Esophagus mucosa (tissue), 1 donor: ENCODE measurements around the gene NTPCR. TPM values are rescaled to one million over a fixed set of nuclear protein-coding genes. Genes with fewer than 3 reads are reported as not detected.

ENCODE experiments used
- ATAC-seq: fragments of 200-7000 bp; cut with Tn5 transposase; one replicate; pipeline ENCODE4 v1.9.1; 2020
- total RNA-seq: library from RNA; stranded (reverse); gene quantifications from one replicate; pipeline ENCODE4 v1.2.4, GENCODE V29; 2023
- donor health status: DM: yes; HTN: yes; CAD: no.

NTPCR gene
- total RNA-seq, 1 donor from 2014 or later = 44.0 TPM

DNA sequence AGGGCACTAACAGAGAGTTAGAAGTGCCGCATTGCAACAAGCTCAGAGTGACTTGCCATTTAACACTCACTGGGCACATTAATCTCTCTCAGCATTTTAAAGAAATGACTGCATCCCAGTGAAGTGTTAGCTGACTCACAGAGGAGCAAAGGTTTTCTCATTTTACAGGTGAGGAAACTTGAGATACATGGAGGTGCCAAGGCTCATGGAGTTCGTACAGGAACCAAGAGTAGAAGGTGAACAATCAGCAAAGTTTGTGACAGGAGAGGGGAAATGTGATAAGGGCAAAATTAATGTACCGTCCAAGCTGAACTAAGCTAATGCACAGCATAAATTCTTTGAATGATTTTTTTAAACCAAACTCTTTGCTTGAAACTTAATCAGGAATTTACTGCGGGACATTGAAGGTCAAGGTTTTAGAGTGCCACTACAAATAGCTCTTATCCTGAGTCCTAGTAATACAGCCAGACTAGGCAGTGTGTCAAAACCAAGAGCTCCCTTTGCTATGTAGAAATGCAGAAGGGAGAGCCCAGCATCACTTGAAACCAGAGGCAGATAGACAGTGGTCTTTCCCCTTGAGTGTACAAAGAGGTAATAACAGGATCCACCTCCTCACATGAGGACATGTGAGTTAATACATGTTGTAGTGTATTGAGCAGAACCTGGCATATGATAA is 22.4 kb upstream of the NTPCR start:
- ATAC-seq = no peak

- ATAC-seq = no peak
These were observed 17.7 kb upstream of the NTPCR start for GRCh38 chr1:232932486-232933425.

GRCh38 chr1:232936941-232937340 is 13.5 kb upstream of the NTPCR start:
- no peak for ATAC-seq

GRCh38 chr1:232937741-232938375 is 12.6 kb upstream of the NTPCR start:
- no peak for ATAC-seq

DNA sequence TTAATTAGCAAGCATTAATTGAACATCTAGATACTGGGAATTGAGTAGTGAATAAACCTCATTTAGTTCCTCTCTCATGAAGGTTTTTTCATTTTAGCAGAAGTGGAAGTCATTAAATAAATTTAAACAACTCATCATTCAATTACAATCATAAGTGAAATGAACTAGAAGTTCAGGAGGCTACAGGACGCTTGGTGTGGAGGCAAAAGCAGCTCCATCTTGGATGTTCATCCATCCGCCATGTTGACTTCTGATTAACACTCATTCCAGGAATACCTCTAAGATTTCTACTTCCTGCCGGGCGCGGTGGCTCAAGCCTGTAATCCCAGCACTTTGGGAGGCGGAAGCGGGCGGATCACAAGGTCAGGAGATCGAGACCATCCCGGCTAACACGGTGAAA is 11.5 kb upstream of the NTPCR start:
- no peak for ATAC-seq

- ATAC-seq = no peak
These were observed 10.7 kb upstream of the NTPCR start for GRCh38 chr1:232939748-232940147.

- ATAC-seq = no peak
These were observed 10.1 kb upstream of the NTPCR start for GRCh38 chr1:232940262-232940661.

GRCh38 chr1:232942413-232943294 is 7.8 kb upstream of the NTPCR start:
- no peak for ATAC-seq

DNA sequence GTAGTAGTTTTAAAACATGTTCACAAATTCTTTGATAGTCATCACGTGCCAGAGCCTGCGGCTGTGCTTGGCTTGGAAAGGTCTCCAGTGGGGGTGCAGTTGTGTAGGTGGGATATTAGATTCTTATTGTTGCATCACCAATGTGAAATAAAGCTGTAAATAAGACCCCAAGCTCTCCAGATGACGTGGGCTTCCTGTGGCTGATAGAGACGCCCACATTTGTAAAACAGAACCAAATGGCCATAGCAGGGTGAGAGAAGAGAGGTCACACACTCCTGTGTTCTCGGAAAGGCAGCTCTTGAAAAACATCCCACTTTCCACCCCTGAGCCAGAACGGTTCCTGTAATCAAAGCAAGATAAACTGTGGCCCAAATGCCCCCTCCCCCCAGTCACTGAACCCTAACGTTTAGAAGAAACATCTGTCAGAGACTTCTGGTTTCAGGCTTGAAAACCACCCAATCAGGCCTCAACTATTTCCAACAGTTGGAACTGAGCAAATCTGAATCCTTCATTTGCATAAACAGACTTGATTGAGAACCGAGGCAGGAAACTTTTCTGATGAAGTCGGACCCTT is 6.6 kb upstream of the NTPCR start:
- ATAC-seq = no peak

- no peak for ATAC-seq
These were observed 6.1 kb upstream of the NTPCR start for GRCh38 chr1:232944347-232944746.

DNA sequence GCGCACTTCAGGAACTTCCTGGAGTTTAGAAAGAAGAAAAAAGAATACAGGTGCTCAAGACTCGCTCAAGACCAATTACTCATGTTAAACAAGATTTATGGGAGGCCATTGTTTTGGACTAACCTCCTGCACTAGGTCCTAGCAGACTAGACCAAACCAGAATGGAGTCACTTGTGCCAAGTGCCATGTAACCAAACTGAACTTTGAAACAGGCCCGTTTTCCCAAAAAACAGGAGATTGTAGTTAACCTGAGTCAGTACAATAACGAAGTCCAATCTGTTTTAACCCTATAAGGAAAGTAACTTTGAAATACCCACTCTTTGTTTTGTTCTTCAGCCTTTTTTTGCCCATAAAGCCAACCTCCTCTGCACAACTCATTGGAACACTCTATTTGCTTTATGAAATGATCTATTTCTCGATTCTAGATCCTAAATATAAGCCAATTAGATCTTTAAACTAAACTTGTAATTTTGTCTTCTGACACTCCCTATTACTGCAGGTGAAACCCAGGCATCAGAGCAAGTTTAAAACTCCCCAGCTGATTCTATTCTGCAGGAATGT is 695 bp upstream of the NTPCR start:
- ATAC-seq = no peak

- ATAC-seq = peak; percentile 16
These were observed 769 bp downstream of the NTPCR start for GRCh38 chr1:232951180-232951579.

GRCh38 chr1:232951605-232952004 is 1.2 kb downstream of the NTPCR start:
- ATAC-seq = no peak

DNA sequence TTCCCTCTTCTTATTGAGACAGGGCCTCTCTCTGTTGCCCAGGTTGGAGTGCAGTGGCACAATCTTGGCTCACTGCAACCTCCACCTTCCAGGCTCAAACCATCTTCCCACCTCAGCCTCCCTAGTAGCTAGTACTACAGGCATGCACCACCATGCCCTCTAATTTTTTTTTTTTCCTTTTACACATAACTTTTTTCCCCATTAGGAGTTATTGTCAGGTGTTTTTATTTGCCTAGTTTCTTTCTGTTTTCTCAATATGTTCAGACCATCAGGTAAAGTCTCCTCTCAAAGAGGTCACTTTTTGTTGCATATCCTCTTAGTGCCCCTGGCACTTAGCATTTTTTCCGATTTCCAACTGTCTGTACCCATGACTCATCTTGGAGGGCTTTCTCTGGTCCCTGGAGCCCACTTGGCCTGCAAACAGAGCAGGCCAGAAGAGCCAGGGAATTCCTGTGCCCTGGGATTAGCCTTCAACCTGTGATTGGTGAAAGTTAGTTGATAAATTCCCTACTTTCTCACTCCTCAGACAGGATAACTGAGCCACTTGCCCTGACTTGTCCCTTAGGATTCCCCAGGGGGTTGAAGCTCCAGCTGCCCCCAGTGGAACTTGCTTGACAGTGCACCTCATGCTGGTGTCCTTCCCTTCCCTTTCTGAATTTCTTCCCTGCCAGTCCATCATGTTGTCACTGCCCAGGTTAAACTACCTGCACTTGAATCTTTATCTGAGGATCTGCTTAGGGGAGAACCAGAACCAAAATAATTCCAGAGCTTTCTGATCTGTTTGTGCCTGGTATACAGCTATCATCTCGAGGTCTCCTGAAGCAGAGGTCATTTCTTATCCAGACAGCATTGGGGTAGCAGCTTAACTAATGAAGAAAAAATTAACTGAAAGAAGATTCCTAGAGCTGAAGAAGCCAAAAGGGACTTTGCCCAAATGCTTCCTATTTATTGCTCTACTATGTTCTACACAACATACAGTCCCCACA is 2.4 kb downstream of the NTPCR start:
- peak; percentile 76 for ATAC-seq

DNA sequence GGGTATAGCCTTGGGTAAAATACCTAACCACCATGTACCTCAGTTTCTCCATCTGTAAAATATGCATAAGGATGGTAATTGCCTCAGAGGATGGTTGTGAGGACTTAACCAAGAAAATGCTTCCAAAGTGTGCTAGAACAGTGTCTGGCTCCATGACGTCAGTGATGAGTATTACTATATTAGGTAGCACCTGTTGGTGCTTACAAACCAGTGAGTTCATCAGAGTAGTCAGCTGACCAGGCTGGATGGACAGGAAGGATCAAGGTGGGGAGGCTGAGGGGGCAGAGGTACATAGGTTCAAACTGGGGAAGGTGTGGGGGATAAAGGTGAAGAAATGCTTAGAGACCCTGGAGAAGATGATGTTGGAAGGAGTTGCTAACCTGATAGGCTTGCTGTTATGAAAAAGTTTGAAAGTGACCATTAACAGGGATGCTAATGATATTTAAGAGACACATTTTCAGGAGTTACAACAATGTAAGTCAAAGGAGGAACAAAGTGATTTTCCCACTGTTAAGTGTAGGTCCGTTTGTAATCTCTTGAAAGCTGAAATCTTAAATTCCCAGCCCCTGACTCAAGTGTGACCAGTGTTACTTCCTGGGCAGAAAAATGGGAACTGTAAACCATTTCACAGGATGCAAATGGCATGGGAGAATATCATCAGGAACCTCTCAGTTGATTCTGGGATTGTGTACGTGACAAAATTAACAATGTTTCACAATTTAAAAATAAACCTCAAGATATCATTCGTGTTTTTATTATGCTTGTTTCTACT is 4.4 kb downstream of the NTPCR start:
- ATAC-seq = no peak

DNA sequence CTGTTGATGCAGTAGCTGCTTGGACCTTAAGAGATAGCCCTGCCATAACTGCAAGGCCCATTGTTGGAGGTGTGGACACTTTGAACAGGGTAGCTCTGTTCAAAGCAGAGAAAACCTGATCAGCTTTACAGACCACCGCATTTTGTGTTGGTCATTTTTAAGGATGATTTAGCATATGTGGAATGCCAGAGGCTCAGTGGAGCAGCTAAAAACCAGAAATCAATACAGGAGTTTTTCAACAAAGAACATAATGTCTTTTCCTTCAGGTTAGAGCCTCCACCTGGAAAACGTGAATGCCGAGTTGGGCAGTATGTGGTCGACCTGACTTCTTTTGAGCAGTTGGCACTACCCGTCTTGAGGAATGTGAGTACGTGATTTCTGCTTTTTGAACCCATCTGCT is 5.7 kb downstream of the NTPCR start:
- no peak for ATAC-seq

DNA sequence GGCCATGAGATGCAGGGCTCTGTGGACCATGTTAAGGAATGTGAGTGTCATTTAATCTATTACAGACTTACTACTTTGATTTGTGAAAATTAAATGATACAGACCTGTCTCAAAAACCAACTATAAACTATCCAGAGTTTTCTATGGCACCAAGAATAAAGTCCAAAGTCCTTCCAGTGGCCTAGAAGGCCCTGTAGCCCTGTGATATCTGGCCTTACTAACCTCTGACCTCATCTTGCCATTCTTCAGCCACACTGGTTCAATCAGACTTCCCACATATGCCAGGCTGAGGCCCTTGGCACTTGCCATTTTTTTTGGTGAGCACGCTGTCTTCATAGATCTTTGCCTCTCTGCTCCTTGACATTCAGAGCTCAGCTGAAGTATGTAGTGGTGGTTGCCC is 7.7 kb downstream of the NTPCR start:
- ATAC-seq = no peak

DNA sequence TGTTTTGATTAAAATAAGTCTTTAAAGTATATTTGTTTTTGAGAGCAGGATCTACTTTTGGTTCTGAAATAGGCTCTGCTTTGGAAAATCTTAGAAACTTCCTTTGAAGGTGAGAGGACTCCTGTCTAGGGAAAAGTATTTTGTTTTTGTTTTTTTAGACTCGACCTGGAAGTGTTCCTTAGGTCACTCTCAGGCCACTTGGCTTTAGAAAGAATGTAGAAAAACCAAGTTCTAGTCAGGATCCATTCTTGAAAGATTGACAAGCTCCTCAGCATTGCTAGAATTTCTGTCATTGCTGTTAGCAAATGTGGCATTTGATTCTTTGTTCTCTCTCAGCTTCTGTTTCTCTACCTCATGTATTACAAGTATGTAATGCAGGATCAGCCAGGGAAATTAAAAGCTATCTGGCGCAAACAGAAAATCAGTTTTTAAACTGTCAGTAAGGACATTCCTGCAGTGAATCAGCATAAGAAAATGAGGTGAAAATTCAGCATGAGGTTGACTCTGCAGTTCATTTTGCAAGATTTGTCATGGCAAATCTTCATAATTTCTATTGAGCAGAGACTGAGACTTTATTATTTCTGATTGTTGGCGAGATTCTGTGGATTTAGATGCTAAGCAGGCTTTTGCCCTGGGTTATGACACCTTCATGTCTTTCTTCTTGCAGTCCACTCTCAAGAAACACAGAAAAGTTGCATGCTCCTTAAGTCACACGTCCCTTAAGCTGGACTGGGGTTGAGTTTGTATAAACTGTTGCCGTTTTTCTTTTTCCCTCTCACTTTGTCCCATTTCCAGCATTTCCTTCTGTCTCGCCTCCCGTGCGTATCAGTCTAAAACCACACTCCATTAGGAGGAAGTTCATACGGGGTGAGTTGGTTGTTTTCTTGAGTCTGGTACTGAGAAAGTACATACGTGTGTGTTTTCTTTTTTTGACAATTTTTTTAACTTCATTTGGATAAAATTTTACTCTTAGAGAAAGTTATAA is 12.6 kb downstream of the NTPCR start:
- no peak for ATAC-seq
